HG03342 (cell line): ENCODE measurements around the gene PDLIM5.
"Not testable (repeated sequence)": the region's sequence is repeated elsewhere in the genome, so short reads cannot be mapped to it uniquely, and the experiment has no call there.

Experiments
- ATAC-seq: cut with Tn5 transposase; IDR thresholded peaks from one replicate; pipeline ENCODE4 v1.9.1; 2021; ENCODE audit warnings: mild to moderate bottlenecking, moderate library complexity; ENCODE audit not compliant: unreplicated experiment

Gene PDLIM5

DNA sequence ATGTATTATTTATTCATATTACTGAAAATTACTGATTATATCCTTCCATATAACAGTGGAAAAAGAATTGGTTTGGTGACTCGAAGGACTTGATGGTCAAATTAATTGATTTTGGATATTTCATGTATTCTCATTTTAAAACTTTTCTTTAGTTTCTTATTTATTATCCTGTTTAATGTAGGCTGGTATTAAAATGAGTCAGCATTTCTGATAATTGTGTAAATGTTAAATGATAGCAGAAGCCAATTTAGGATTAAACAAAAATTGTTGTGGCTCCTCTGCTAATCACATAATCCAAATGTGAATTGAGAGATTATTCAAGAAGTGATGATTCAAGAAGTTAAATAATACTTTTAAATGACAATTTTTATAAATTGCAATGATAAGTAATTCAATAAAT is 38.7 kb downstream of the PDLIM5 start:
- ATAC-seq: no peak

DNA sequence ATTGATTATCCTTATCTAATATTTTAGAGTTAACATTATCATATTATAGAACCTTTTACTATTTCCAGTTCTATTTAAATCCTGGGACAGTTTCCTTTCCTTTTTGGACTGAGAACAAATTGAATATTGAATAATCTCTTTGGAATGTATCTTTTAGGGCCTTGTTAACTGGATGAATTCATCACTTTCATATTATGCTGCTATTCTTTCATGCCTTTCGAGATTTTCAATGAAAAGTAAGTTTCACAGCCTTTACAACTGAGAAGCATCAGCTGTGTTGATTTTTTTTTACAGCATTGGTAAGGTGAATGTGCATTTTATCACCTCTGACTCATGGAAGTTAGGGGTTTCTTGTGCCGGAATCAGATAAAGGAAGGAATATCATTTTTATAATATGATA is 39.6 kb downstream of the PDLIM5 start:
- ATAC-seq: no peak

DNA sequence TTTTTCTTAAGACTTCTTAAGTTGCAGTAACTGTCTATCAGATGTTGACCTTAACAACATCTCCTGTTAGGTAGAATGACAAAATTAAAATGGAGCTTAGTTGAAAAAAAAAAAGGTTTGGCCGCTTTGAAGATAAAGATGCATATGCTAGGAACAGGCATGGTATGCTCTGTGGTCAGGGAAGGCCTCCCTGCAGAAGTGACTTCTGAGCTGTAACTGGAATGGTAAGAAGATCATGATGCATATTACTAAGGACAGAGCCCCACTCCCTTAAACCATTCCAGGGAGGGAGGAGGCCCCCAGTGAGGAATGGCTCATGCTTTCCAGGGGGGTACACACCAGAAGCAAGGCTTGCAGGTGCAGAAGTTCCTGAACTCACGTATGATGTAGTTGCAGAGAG is 43.7 kb downstream of the PDLIM5 start:
- no peak for ATAC-seq

DNA sequence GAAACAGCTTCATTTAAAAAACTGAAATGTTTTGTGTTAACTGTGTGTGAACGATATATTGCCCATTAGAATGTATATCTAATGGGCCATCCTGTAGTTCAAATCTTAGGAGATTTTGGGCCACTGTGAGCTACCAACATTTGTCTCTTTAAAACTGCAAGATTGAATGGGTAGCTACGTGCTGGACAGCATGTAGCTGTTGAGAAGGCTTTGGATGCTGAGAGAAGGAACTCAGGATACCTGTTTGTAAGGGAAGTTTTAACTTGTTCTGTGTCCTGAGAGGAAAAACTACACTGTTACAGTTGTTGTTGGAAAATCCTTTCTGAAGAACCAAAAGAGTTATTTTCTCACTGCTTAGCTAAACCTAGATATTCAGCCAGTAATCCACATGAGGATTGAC is 45.9 kb downstream of the PDLIM5 start:
- ATAC-seq: no peak

DNA sequence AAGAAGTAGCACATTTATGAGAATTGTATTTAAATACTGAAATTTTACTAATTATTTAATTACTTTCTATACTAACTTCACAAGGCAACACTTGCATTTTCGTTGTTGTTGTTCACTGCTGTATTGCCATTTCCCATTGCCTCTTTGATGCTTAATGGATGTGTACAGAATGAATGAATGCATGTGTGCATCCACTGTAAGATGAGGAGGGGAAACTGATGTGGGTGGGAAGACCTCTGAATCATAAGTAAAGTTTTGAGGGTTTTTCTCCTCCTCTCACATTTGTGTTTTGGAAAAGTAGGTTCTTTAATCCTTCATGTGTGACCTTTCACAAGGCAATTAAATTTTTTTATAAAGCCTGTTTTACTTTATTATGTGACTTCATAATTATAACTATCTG is 46.8 kb downstream of the PDLIM5 start:
- no peak for ATAC-seq

DNA sequence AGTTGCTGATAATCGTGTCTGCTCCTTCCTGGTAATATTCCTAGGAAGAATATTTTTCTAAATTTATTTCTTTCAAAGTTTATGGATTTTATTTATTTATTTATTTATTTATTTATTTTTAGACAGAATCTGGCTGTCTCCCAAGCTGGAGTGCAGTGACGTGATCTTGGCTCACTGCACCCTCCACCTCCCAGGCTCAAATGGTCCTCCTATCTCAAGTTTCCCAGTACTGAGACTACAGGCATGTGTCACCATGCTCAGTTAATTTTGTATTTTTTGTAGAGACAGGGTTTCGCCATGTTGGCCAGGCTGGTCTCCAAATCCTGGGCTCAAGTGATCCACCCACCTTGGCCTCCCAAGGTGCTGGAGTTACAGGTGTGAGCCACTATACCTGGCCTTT is 48.9 kb downstream of the PDLIM5 start:
- ATAC-seq: no peak

DNA sequence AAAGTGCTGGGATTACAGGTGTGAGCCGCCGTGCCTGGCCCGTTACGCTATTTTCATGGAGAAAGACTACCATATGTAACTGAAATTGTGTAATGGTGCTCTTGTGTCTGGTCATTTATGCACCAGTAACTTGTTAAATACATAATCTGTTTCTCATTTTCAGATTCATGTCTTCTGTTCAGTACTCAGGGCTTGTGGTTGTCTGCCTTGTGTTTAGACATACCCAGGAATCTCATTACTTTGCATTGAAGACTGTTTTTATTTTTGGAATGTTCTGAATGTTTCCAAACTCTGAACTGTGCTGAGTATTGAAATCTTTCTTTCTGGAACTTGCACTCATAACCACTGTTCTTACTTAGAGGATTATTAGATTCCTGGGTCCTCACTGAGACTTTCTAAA is 52.8 kb downstream of the PDLIM5 start:
- no peak for ATAC-seq

DNA sequence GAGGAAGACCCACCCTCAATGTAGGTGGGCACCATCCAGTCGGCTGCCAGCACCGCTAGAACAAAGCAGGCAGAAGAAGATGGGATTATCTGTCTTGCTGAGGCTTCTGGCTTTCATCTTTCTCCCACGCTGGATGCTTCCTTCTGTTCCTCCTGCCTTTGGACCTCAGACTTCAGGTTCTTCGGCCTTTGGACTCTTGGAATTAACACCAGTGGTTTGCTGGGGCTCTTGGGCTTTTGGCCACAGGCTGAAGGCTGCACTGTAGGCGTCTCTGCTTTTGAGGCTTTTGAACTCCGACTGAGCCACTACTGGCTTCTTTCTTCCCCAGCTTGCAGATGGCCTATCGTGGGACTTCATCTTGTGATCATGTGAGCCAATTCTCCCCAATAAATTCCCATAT is 55.1 kb downstream of the PDLIM5 start:
- no peak for ATAC-seq

DNA sequence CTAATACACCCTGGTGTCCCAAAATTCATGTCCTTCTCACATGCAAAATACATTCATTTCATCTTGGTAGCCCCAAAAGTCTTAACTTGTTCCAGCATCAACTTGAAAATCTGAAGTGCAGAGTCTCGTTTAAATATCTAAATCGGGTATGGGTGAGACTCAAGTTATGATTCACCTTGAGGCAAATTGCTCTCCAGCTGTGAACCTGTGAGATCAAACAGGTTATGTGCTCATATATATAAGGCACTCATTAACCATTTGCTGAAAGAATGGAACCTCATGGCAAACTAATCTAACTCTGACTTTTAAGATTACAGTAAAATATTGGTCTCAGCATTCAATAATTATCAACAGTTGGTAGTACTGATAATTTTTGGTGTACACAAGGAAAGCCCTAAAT is 55.5 kb downstream of the PDLIM5 start:
- no peak for ATAC-seq

DNA sequence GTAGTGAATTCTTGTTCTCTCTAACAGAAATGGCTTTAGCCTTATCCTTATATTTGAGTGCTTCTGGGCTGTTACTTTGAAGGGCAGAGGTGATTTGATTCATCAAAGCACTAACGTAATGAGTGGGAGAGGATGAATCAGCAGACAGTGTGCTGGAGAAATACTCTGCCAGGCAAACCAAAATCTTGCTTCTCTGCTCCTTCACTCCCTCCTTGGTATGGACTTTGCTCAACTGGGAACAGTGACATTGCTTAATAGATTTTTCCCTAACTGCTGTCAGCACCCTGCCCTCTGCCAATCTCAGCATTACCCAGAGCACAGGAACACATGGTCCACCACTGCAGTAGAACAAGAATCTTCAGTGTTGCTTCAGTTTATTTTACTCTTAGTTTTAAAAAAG is 56.0 kb downstream of the PDLIM5 start:
- no peak for ATAC-seq

DNA sequence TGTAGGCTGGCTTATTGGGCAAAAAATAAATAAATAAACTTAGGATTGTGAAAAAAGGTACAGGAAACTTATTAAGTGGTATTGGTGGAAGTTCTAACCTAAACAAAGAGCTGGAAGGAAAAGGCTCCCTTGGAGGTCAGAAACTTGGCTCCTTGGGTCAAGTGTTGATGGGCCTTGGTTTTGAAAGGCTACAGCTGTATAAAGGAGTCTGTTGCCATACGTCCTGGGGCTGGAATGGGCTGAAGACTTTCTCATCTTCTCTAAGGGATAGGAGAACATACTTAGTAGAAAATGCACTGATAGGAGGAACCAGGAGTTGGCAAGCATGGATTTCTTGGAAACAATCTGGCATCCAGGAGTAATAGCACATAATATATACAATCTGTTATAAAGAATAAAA is 56.6 kb downstream of the PDLIM5 start:
- ATAC-seq: no peak

DNA sequence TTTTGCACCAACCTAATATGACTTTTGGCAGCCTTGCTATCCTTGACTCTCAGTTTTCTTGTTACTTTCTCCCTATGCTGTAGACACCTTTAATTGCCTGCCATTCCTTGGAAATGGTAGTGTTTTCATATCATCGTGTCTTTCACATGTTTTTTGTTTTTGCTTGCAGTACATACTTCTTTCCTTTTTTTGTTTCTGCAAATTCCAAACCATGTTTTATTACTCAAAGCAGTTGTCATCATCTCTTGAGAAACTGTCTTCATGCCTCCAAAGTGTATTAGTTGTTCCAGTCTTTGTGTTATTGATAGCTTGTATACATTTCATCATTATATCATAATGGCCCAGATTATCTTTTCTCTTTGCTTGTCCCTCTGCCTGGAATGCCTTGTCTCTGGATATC is 57.1 kb downstream of the PDLIM5 start:
- ATAC-seq: no peak

DNA sequence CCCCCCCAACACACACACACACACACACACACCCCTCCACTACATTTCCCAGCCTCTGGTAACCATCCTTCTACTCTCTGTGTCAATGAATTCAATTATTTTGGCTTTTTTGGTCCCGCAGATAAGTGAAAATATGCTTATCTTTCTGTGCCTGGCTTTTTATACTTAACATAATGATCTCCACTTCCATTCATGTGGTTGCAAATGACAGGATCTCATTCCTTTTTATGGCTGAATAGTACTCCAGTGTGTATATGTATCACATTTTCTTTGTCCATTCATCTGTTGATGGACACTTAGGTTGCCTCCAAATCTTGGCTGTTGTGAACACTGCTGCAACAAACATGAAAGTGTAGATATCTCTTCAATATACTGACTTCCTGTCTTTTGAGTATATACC is 59.8 kb downstream of the PDLIM5 start:
- ATAC-seq: no peak

DNA sequence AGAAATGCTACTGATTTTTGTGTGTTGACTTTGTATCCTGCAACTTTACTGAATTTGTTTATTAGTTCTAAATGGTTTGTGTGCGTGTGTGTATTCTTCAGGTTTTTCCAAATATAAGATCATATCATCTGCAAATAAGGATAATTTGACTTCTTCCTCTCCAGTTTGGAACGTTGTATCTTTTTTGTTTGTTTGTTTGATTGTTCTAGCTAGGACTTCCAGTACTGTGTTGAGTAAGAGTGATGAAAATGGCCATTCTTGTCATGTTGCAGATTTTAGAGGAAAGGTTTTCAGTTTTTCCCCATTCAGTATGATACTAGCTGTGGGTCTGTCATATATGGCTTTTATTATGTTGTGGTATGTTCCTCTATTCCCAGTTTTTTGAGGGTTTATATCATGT is 61.8 kb downstream of the PDLIM5 start:
- not testable (repeated sequence) for ATAC-seq

DNA sequence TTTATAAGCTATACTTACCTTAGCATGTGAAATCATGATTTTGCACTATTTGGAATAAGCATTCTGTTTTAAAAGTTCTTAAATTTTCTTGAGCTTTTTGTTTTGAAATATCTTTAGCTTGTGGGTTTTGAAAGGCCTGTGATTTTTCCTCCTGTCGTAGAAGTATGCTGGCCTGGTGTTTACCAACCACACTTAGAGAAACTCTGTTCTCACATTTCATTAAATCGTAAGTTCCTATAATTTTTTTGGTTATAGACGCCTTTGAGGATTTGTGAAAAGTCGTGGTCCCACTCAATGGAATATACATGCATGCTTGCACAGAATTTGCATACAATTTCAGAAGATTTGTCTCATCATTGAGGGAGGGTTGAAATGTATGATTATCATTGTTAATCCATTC is 63.6 kb downstream of the PDLIM5 start:
- no peak for ATAC-seq

DNA sequence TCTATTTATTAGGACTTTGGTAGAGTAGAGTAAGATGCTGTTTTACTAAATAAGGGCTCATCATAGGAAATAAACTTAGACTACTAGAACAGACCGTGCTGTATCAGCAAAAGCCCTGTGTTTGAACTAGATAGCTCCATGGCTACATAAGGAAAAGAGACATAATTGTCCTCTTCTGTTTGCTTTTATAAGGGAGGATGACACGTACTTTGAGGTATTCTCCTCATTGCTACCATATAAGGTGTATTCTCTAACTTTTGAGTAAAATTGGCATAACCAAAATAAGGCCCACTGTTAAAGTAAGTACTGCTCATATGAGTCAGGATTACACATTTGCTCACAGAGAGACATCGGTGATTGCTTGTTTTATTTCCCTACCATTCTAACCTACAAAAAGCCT is 64.3 kb downstream of the PDLIM5 start:
- ATAC-seq: no peak

DNA sequence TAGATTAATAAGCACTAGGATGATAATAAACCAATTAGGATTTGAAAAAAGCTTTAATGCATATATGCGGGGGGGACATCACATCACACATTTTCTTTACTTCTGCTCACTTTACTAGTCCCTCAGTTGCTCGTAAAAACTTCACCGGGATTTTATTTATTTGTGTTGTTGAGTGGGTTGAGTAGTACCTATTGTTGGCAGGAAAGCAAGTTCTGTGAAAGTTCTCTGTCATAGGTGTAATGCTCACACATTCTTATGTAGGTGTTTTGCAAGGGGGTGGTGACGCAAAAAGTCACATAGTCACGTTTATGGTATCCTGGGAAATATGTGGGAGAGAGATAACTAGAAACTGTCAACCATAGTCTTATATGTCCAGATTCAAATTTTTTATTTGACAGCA is 65.3 kb downstream of the PDLIM5 start:
- no peak for ATAC-seq

DNA sequence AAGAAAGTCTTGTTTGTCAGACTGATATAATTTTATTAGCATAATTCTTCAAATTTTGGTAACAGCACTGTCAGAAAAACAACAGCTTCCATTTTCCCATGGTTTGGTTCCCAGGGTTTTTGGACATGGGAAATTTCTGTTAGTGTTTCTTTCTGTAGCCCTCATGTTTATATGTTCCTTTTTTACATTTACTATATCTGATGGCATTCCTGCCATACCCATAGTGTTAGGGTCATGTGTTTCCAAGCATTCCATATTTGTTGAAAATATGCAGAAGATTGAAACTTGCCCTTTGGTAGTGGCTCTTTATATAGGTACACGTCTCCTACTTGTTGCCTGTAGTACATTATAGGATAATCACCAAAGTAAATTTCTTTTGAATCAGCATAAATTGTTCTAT is 65.8 kb downstream of the PDLIM5 start:
- no peak for ATAC-seq

DNA sequence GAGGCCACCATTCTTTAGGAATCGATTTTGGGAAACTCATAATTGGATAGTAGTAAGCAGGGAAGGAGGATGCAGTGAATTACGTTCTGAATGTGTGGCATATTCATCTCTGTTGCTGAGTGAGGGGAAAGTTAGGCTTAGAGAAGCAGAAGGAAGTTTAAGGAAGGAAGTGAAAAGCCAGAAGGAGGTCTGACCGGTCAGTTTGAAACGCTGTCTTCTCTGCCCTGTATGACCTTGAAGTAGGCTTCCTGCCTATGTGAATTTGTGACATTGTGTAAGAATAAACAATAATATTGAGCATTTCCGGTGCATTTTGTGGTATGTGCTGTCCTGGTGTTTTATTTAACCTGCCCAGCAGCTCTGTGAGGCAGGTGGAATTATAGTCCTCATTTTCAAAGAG is 67.3 kb downstream of the PDLIM5 start:
- no peak for ATAC-seq

DNA sequence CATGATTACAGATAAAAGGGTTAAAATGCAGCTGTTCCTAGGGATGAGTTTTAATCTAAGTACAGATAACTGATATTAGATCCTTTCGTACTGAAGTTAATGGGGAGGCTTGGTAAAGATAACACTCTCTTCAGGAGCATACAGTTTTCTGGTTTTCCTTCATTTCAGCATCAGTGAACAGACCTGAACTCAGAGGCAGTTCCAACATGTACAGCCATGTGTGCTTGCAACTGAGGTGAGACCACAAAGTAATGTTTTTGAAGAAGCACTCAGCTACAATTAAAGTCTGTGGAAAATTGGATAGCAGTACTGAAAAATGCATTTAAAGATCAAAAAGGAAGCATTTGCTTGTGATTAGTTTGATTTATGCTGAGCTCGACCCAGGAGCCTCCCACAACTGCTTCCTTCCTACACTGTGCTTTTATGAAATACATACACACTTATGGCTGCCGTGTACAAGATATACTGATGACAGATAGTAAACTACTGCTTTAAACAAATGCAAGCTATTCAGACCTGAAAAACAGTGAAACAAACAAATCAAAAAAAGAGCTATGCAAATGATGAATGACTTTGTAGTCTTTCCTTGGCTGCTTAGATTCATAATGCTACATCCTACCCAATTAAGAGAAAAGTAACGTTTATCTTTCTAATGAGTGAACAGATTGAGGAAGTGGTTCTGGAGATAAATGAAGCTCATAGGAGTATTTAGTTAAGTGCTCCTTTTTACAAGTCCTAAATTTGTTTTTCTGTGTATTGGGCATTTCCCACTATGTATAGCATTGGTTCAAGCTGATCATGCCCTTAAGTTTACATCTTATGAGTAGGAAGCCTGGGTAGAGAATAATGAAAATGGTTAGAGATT is 68.4 kb downstream of the PDLIM5 start:
- no peak for ATAC-seq

DNA sequence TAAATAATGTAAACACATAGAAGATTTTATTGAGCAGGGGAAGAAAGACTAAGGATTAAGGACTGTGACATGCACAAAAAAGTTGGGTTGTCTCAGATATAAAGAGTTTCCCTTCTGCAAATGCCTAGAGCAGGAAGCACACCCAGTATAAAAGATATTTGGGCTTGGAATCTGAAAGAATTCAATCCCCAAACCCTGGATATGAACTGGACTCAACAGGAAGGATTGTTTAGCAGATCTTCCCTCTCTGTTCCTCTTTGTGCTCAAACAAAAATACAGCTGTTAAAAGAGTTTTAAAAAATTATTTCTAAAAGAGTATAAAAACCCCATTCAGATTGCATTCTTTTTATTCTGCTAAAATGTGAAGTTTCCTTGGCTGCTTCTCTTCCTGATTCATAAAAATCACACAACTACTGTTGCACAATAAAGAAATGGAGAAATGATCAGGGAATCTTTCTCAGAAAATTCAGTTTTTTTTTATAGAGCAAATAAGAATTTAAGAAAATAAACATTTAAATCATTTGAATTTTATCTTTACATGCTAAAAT is 71.4 kb downstream of the PDLIM5 start:
- ATAC-seq: no peak

DNA sequence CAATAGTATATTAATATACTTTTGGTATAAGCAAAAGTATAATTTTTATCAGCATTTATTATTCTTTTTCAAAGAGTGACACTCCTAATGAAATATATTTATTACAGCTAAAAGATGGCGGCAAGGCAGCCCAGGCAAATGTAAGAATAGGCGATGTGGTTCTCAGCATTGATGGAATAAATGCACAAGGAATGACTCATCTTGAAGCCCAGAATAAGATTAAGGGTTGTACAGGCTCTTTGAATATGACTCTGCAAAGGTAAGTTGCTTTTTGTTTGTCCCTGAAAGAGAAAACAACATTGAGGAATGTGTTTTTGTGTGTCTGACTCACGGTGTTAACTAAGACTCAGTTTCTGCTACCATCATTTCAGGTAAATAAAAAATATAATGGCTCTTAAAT is 71.9 kb downstream of the PDLIM5 start:
- no peak for ATAC-seq
